ENCODE results near the gene GATM.
"Not testable (repeated sequence)": the region's sequence is repeated elsewhere in the genome, so short reads cannot be mapped to it uniquely, and the experiment has no call there.

Gene GATM

GRCh38 chr15:45387380-45388007, 9.2 kb upstream of the GATM start:
- no peak for DNase-seq (ENCODE audit: low read depth in 2 of 2)

GRCh38 chr15:45386974-45387373, 8.6 kb upstream of the GATM start:
- DNase-seq (ENCODE audit: low read depth in 2 of 2) = no peak

GRCh38 chr15:45386420-45386819, 8.1 kb upstream of the GATM start:
- DNase-seq (ENCODE audit: low read depth in 2 of 2) = no peak

- DNase-seq (ENCODE audit: low read depth in 2 of 2) = no peak
Measured at GRCh38 chr15:45385590-45385989, 7.2 kb upstream of the GATM start.

GRCh38 chr15:45384700-45385099, 6.4 kb upstream of the GATM start:
- DNase-seq (ENCODE audit: low read depth in 2 of 2) = no peak

- DNase-seq (ENCODE audit: low read depth in 2 of 2) = no peak
Measured at GRCh38 chr15:45378913-45379262, 544 bp upstream of the GATM start.

- no peak for DNase-seq (ENCODE audit: low read depth in 2 of 2)
Measured at GRCh38 chr15:45377609-45378148, 665 bp downstream of the GATM start.

- no peak for DNase-seq (ENCODE audit: low read depth in 2 of 2)
Measured at GRCh38 chr15:45376967-45377608, 1.3 kb downstream of the GATM start.

GRCh38 chr15:45376300-45376928, 1.9 kb downstream of the GATM start:
- no peak for DNase-seq (ENCODE audit: low read depth in 2 of 2)

- DNase-seq (ENCODE audit: low read depth in 2 of 2) = no peak
Measured at GRCh38 chr15:45375836-45376235, 2.5 kb downstream of the GATM start.

- no peak for DNase-seq (ENCODE audit: low read depth in 2 of 2)
Measured at GRCh38 chr15:45373976-45374375, 4.4 kb downstream of the GATM start.

- DNase-seq (ENCODE audit: low read depth in 2 of 2) = no peak
Measured at GRCh38 chr15:45372041-45372995, 6.0 kb downstream of the GATM start.

GRCh38 chr15:45371546-45371945, 6.8 kb downstream of the GATM start:
- DNase-seq (ENCODE audit: low read depth in 2 of 2) = no peak

GRCh38 chr15:45370042-45370441, 8.3 kb downstream of the GATM start:
- DNase-seq (ENCODE audit: low read depth in 2 of 2) = not testable (repeated sequence)

GRCh38 chr15:45367222-45367621, 11.1 kb downstream of the GATM start:
- DNase-seq (ENCODE audit: low read depth in 2 of 2) = not testable (repeated sequence)

- no peak for DNase-seq (ENCODE audit: low read depth in 2 of 2)
Measured at GRCh38 chr15:45364271-45364670, 14.1 kb downstream of the GATM start.

- DNase-seq (ENCODE audit: low read depth in 2 of 2) = no peak
Measured at GRCh38 chr15:45363801-45364200, 14.5 kb downstream of the GATM start.

- DNase-seq (ENCODE audit: low read depth in 2 of 2) = no peak
Measured at GRCh38 chr15:45363334-45363733, 15.0 kb downstream of the GATM start.

- no peak for DNase-seq (ENCODE audit: low read depth in 2 of 2)
Measured at GRCh38 chr15:45362419-45362818, 15.9 kb downstream of the GATM start.

GRCh38 chr15:45361878-45362277, 16.5 kb downstream of the GATM start:
- no peak for DNase-seq (ENCODE audit: low read depth in 2 of 2)

GRCh38 chr15:45355860-45356259, 22.5 kb downstream of the GATM start:
- DNase-seq (ENCODE audit: low read depth in 2 of 2) = no peak

GRCh38 chr15:45354711-45355110, 23.6 kb downstream of the GATM start:
- DNase-seq (ENCODE audit: low read depth in 2 of 2) = no peak

All from stimulated activated CD4-positive, alpha-beta T cell treated with anti-CD3 and anti-CD28 coated beads, Interleukin-15, amount 100 ng/mL, for 48 hours (primary cell).